HG02970 (cell line): ENCODE data around the gene TRIOBP.

Experiments
- ATAC-seq: cut with Tn5 transposase; IDR thresholded peaks from one replicate; pipeline ENCODE4 v1.9.1; 2021; ENCODE audit warnings: mild to moderate bottlenecking, moderate library complexity, moderate number of reproducible peaks; ENCODE audit not compliant: unreplicated experiment, low FRiP score

The TRIOBP gene

DNA sequence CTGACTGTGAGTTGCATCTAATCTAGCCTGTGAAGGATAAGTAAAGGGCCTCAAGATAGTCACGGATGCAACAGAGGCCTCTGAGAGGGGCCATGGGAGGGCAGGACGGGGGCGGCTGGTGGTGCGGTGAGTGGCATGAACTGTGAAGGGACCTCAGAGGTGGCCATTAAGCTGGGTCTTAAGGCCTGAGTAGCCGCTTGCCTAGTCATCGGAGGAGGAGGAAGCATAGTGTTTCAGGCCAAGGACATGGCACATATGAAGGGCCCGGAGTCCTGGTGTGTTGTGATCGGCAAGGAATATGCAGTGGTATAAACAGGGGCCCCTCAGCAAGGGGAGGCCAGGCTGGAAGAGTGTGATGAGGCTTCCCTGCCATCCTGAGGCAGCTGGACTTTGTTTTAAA is 51.8 kb downstream of the TRIOBP start:
- no peak for ATAC-seq

DNA sequence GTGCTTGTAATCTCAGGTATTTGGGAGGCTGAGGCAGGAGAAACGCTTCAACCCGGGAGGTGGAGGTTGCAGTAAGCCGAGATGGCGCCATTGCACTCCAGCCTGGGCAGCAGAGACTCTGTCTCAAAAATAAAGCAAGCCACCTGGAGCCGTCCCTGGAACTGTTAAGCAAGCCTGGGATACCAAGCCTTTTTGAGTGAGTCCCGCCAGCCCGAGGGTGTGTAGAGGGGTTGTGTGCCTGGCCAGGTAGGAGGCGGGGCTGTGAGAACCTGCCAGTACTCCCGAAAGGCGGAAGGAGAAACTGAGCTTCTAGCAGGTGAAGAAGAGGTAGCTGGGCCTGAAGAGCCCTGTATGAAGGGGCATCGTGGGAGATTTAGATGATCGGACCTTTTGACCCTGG is 52.4 kb downstream of the TRIOBP start:
- ATAC-seq: no peak

- ATAC-seq: no peak
These were observed 53.2 kb downstream of the TRIOBP start for GRCh38 chr22:37749831-37750595.

DNA sequence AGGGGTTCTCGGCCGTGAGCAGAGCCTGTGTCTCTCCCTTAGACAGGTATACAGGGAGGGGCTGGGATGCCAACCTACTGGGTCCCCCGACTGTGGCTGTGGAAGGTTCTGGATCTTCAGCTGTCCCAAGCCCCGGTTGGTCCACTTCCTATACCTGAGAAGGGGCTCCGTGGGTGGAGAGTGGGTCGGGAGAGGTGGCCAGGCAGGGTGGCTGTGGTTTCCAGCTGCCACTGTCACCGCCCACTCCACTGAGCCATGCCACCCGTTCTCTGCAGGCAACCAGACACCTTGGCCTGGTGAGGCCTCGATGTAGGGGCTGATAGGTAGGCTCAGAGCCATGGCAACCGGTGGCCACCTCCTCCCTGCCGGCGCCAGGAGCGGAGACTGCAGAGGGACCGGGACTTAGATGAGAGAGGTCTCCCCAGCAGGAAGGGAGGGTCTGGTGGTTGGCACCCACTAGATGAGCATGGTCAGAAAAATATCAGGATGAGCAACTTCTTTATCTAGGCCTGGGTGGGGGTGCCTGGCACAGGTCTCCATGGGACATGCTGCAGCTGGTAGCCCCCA is 53.8 kb downstream of the TRIOBP start:
- no peak for ATAC-seq

- no peak for ATAC-seq
These were observed 54.8 kb downstream of the TRIOBP start for GRCh38 chr22:37751449-37752188.

DNA sequence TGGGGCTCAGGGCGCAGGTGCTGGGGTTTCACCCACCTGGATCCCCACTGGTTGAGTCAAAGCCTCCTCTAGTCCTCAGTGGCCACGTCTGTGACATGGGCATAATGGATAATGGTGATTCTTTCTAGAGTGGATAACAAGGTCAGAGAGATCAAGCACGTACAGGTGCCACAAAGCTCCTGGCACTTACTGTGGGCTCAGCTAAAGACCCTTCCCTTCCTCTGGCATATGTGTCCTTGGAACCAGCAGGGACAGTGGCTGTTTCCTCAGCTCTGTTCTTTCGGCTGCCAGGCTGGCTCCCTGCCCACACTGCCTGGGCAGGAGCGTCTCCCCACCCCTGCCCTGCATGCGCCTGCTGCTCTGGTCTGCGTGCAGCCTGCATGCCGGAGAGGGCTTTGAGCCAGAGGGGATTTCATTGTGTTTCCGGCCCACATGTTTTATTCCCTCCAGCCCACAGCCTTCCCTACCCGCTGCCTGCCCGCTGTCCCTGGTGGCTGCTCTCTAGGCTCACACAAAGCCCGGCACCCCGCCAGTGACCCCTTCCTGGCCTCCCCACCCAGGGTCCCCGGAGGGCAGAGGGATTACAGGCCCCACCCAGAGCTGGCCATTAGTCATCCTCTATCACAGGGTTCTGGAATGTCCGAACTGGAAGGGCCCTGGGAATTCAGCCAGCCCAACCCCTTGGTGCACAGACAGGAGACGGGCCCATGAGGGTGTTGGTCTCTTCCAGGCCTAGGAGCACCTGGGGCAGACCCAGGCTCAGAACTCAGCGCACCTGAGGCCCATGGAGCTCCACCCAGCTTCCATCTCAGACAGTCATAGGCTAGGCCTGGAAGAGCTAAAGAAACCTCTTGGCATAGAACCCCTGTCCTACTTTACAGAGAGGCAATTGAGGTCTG is 55.6 kb downstream of the TRIOBP start:
- no peak for ATAC-seq

GRCh38 chr22:37753746-37754145 is 56.9 kb downstream of the TRIOBP start:
- no peak for ATAC-seq

DNA sequence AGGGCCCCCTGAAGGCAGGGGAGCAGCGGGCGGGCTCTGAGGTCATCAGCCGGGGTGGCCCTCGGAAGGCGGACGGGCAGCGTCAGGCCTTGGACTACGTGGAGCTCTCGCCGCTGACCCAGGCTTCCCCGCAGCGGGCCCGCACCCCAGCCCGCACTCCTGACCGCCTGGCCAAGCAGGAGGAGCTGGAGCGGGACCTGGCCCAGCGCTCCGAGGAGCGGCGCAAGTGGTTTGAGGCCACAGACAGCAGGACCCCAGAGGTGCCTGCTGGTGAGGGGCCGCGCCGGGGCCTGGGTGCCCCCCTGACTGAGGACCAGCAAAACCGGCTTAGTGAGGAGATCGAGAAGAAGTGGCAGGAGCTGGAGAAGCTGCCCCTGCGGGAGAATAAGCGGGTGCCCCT is 60.8 kb downstream of the TRIOBP start:
- ATAC-seq: no peak

DNA sequence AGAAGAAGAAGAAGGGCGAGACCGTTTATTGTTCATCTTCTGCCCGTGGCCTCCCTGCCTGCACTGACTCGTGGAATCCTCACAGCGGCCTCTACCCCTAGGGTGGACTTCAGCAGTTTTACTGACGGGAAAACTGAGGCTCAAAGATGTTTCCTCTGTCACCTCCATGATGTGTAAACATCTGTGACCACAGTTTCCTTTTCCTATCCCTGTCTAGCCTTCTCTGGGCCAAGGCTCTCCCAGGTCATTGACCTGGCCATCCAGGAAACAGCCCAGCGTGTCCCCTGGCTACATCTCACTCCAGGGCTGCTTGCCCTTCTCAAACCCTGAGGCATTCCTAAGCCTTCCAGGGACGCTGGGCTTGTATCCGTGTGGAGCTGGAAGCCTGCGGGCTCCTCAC is 61.8 kb downstream of the TRIOBP start:
- no peak for ATAC-seq

- no peak for ATAC-seq
These were observed 62.4 kb downstream of the TRIOBP start for GRCh38 chr22:37759281-37759680.

DNA sequence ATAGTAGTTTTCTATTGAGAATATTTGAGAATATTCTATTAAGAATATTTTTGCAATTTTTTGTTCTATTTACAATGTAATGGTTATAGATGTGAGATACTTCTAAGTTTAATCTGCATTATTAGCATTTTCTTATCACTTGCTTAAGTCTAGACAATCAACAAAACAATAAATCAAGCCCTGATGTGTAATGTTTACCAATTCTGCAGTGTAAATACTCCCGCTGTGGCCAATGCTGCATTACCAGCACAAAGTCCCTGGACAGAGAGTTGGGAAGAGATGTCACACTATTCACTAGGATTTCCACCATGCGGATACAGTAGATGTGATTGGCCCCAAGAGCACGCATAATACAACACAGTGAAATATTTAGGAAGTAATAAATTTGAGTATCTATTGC is 63.3 kb downstream of the TRIOBP start:
- no peak for ATAC-seq

GRCh38 chr22:37762389-37762836 is 65.6 kb downstream of the TRIOBP start:
- ATAC-seq: no peak

DNA sequence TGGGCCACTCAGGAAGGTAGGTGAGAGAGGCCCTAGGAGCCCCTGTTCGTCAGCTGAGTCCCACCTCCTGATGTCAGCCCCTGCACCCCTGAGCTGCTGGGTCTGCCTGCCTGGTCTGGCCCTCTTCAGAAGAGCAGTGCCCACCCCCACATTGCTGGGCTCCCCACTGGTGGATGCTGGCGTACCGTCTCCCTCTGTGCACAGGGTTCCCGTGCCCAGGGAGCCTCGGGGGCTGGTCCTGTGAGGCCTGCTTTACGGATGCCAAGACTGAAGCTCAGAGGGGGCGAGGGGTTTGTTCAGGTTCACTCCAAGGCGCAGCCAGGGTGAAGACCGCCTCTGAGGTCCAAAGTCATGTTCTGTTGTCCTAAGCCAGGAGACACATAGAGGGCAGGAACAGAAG is 66.2 kb downstream of the TRIOBP start:
- no peak for ATAC-seq

- ATAC-seq: no peak
These were observed 66.8 kb downstream of the TRIOBP start for GRCh38 chr22:37763652-37764051.

- ATAC-seq: no peak
These were observed 67.8 kb downstream of the TRIOBP start for GRCh38 chr22:37764622-37765021.

GRCh38 chr22:37765498-37765897 is 68.7 kb downstream of the TRIOBP start:
- ATAC-seq: no peak

DNA sequence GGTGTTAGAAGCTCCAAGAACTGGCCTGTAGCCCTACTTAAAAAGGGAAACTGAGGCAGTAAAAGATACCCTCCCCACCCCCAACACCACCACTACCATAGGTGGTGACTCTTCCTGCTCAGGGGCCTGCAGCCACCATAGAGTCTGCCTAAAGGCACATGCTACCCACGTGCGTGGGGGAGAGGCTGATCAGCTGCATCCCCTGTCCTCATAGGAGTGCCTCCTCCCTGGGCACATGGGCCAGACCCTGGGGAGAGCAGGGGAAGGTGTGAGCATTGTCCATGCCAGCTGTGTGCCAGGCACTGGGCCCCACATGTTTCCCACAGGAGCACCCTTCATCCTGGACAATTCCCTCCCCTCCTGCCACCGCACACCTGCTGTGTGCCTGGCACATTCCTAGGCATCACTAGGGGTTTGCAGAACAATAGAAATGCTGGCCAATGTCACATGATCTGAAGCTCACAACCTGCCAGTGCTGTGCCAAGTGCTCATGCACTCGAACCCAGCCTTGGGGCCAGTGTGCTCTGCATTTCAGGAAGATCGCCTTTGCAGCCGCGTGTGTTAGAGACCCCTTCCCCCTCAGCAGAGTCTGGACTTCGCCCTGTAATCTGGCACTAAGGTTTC is 69.2 kb downstream of the TRIOBP start:
- ATAC-seq: no peak

GRCh38 chr22:37768273-37768672 is 71.4 kb downstream of the TRIOBP start:
- ATAC-seq: no peak

- no peak for ATAC-seq
These were observed 72.2 kb downstream of the TRIOBP start for GRCh38 chr22:37769056-37769455.

DNA sequence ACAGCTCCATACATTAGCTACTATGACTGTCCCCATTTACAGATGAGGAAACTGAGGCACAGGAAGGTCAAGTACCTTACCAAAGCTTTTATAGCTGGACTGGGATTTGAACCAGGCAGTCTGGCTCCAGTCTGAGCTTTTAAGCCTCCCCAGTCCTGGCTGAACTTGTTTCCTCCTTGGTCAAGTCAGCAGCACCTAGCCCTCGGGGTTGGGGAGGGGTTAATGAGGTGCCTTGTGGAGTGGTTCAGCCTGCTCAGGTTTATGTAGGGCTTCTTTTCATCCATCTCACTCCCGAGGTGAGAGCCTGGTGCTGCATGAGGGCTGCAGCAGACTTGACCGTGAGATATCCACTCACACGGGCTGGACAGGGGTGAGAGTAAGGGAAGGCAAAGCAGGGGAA is 74.2 kb downstream of the TRIOBP start:
- ATAC-seq: no peak
